ENCODE data around the gene TMCO4. TPM values are rescaled to one million over a fixed set of nuclear protein-coding genes. Genes with fewer than 3 reads are reported as not detected.
"Not testable (repeated sequence)": the region's sequence is repeated elsewhere in the genome, so short reads cannot be mapped to it uniquely, and the experiment has no call there.

The TMCO4 gene
- total and polyA plus RNA-seq, 2 donors (not counting 1 experiment from before 2014, with no cell fraction given), result 12.5 to 24.3 TPM

- Histone ChIP-seq H2AFZ (ENCODE audit: low read length) (no peak overlapping the region), H3K27me3 (ENCODE audit: control insufficient read depth, insufficient read depth, low read length) (no peaks in the 10 kb centered on the region), H4K20me1 (ENCODE audit: control insufficient read depth, extremely low read depth, insufficient read depth, low read length) (no peaks in the 10 kb centered on the region), H3K9ac (ENCODE audit: insufficient read depth, low read length) (no peak overlapping the region), H3K4me2 (ENCODE audit: extremely low read depth, insufficient read depth, low read length) (no peak overlapping the region), H3K4me3 (replicated peaks in 1 of 4; ENCODE audit: control extremely low read depth in 1 of 4, insufficient read depth in 1 of 4, low read depth in 3 of 4, low read length in 4 of 4) (no peak overlapping the region), H3K27ac (ENCODE audit: insufficient read depth, low read length) (no peak overlapping the region), H3K4me1 (ENCODE audit: control insufficient read depth, extremely low read depth, insufficient read depth, low read length) (no peaks in the 10 kb centered on the region), H3K36me3 (ENCODE audit: control insufficient read depth, insufficient read depth, low read length) (no peaks in the 10 kb centered on the region), H3K79me2 (ENCODE audit: control insufficient read depth, insufficient read depth, low read length) (no peaks in the 10 kb centered on the region), H3K9me3 (ENCODE audit: control insufficient read depth, insufficient read depth, low read depth, low read length) (no peaks in the 10 kb centered on the region)
- DNase-seq (ENCODE audit: low read depth in 2 of 2), result no peak
- TF ChIP-seq CTCF (conservative IDR thresholded peaks at IDR 0.05 in 1 of 2, IDR thresholded peaks at IDR 0.05 in 1 of 2; ENCODE audit: low read depth in 1 of 2, low read length in 2 of 2) (no peak), EZH2 (IDR thresholded peaks at IDR 0.05; ENCODE audit: low read length, missing control alignments) (no peak)
Observed at GRCh38 chr1:19636065-19636464, 163.7 kb downstream of the TMCO4 start.

DNA sequence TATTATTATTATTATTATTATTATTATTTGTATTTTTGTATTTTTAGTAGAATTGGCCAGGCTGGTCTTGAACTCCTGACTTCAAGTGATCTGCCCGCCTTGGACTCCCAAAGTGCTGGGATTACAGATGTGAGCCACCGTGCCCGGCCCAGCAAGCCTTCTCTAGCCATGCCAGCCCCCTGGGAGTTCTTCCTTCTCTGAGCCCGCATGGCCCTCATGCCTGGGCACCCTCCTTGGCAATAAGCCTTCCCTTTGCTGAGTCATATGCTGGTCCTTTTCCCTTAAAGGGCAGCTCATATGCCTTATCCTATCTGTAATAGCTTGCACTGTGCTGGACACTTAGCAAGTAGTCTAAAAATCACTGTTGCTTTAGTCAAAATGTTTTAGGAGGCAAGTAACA lies 164.1 kb downstream of the TMCO4 start:
- no peak overlapping the region for H3K9ac ChIP-seq (ENCODE audit: insufficient read depth, low read length)
- H2AFZ ChIP-seq (ENCODE audit: low read length), result no peak overlapping the region
- TF ChIP-seq CTCF (conservative IDR thresholded peaks at IDR 0.05 in 1 of 2, IDR thresholded peaks at IDR 0.05 in 1 of 2; ENCODE audit: low read depth in 1 of 2, low read length in 2 of 2), result no peak
- TF ChIP-seq EZH2 (IDR thresholded peaks at IDR 0.05; ENCODE audit: low read length, missing control alignments), result no peak
- H3K27me3 ChIP-seq (ENCODE audit: control insufficient read depth, insufficient read depth, low read length), result no peaks in the 10 kb centered on the region
- H3K4me2 ChIP-seq (ENCODE audit: extremely low read depth, insufficient read depth, low read length), result no peak overlapping the region
- peak; percentile 22 to 49 for DNase-seq (ENCODE audit: low read depth in 2 of 2)
- H3K79me2 ChIP-seq (ENCODE audit: control insufficient read depth, insufficient read depth, low read length), result no peaks in the 10 kb centered on the region
- H3K27ac ChIP-seq (ENCODE audit: insufficient read depth, low read length), result no peak overlapping the region
- no peaks in the 10 kb centered on the region for H4K20me1 ChIP-seq (ENCODE audit: control insufficient read depth, extremely low read depth, insufficient read depth, low read length)
- H3K4me1 ChIP-seq (ENCODE audit: control insufficient read depth, extremely low read depth, insufficient read depth, low read length), result no peaks in the 10 kb centered on the region
- no peaks in the 10 kb centered on the region for H3K9me3 ChIP-seq (ENCODE audit: control insufficient read depth, insufficient read depth, low read depth, low read length)
- no peak overlapping the region for H3K4me3 ChIP-seq (replicated peaks in 1 of 4; ENCODE audit: control extremely low read depth in 1 of 4, insufficient read depth in 1 of 4, low read depth in 3 of 4, low read length in 4 of 4)
- no peaks in the 10 kb centered on the region for H3K36me3 ChIP-seq (ENCODE audit: control insufficient read depth, insufficient read depth, low read length)

DNA sequence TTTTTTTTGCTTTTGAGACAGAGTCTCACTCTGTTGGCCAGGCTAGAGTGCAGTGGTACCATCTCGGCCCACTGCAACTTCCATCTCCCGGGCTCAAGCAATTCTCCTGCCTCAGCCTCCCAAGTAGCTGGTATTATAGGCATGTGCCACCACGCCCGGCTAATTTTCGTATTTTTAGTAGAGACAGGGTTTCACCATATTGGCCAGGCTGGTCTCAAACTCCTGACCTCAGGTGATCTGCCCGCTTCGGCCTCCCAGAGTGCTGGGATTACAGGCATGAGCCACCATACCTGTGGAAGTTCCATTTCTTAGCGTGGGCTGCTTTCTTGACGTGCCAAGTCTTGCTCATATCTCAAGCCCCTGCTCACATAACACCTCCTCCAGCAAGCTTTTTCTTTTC lies 164.7 kb downstream of the TMCO4 start:
- not testable (repeated sequence) for H3K27me3 ChIP-seq (ENCODE audit: control insufficient read depth, insufficient read depth, low read length); H3K9ac ChIP-seq (ENCODE audit: insufficient read depth, low read length); H4K20me1 ChIP-seq (ENCODE audit: control insufficient read depth, extremely low read depth, insufficient read depth, low read length); H3K27ac ChIP-seq (ENCODE audit: insufficient read depth, low read length); H3K4me1 ChIP-seq (ENCODE audit: control insufficient read depth, extremely low read depth, insufficient read depth, low read length); H3K36me3 ChIP-seq (ENCODE audit: control insufficient read depth, insufficient read depth, low read length); H3K9me3 ChIP-seq (ENCODE audit: control insufficient read depth, insufficient read depth, low read depth, low read length); H3K79me2 ChIP-seq (ENCODE audit: control insufficient read depth, insufficient read depth, low read length); H2AFZ ChIP-seq (ENCODE audit: low read length); H3K4me3 ChIP-seq (replicated peaks in 1 of 4; ENCODE audit: control extremely low read depth in 1 of 4, insufficient read depth in 1 of 4, low read depth in 3 of 4, low read length in 4 of 4); DNase-seq (ENCODE audit: low read depth in 2 of 2); H3K4me2 ChIP-seq (ENCODE audit: extremely low read depth, insufficient read depth, low read length)

Data from fibroblast of lung (primary cell).